Panc1 (cell line): Measurements from ENCODE around the gene RLN3. TPM values are rescaled to one million over a fixed set of nuclear protein-coding genes. Genes with fewer than 3 reads are reported as not detected.
A peak's percentile ranks its signal among the peaks of the same experiment; 100 is the strongest.

Source experiments
- ATAC-seq: fragments of 200-7000 bp; cut with Tn5 transposase; 2 replicates; pipeline ENCODE4 v1.9.1; 2020; ENCODE audit warnings: mild to moderate bottlenecking, moderate library complexity
- BruUV-seq: library from RNA; stranded (reverse); fragments of 400-500 nt; replicated peaks from 2 replicates; lab custom pipeline; 2021; lab: Mats Ljungman, UMichigan
- CTCF ChIA-PET: fragments of 300-600 bp; sonication (Branson Sonifier 250); formaldehyde crosslinking; loops from one replicate; lab custom pipeline; 2022; ENCODE audit warnings: antibody characterized with exemption; lab: Charles Lee
- POLR2A ChIA-PET: fragments of 300-600 bp; sonication (Branson Sonifier 250); formaldehyde crosslinking; loops from one replicate; lab custom pipeline; 2022; ENCODE audit warnings: antibody characterized with exemption; lab: Charles Lee
- DNase-seq: peaks from one replicate; pipeline ENCODE4 v3.0.0-alpha.2; 2010; ENCODE audit warnings: low read depth, low spot score
- H3K27ac ChIP-seq: 2 replicates; pipeline ENCODE4 v1.5.1; 2011; ENCODE audit warnings: mild to moderate bottlenecking, low read length, inconsistent platforms
- H3K27me3 ChIP-seq: fragments of 200-500 bp; sonication (Bioruptor generic); 2 replicates; pipeline ENCODE4 v1.6.0; 2014; ENCODE audit warnings: low read length, inconsistent platforms; ENCODE audit not compliant: control insufficient read depth, insufficient read depth
- H3K36me3 ChIP-seq: fragments of 200-500 bp; sonication (Bioruptor generic); 2 replicates; pipeline ENCODE4 v1.5.1; 2014; ENCODE audit warnings: inconsistent platforms, mild to moderate bottlenecking, low read length, moderate library complexity; ENCODE audit not compliant: control insufficient read depth, insufficient read depth
- H3K4me1 ChIP-seq: 2 replicates; pipeline ENCODE4 v1.5.1; 2011; ENCODE audit warnings: inconsistent platforms, mild to moderate bottlenecking, low read length, moderate library complexity; ENCODE audit not compliant: control insufficient read depth, insufficient read depth
- H3K4me3 ChIP-seq, 2 experiments: 2 replicates each; pipeline ENCODE4 v1.5.1; 2011 to 2012; ENCODE audit warnings: low read depth in 2 of 2, low read length in 2 of 2, mild to moderate bottlenecking in 2 of 2, inconsistent platforms in 1 of 2, moderate library complexity in 1 of 2
- H3K9me3 ChIP-seq: fragments of 200-500 bp; sonication (Bioruptor generic); 2 replicates; pipeline ENCODE4 v1.5.1; 2014; ENCODE audit warnings: low read depth, mild to moderate bottlenecking, inconsistent platforms, low read length, moderate library complexity; ENCODE audit not compliant: control insufficient read depth, insufficient read depth
- POLR2AphosphoS5 ChIP-seq: IDR thresholded peaks from 2 replicates; pipeline ENCODE4 v1.6.1; 2012; ENCODE audit warnings: mild to moderate bottlenecking, low read depth, low read length, moderate library complexity
- SIN3A ChIP-seq: IDR thresholded peaks from 2 replicates; pipeline ENCODE4 v1.6.1; 2012; ENCODE audit warnings: low read depth, mild to moderate bottlenecking, low read length, moderate library complexity, borderline replicate concordance; ENCODE audit not compliant: insufficient read depth
- TCF7L2 ChIP-seq: IDR thresholded peaks from 2 replicates; pipeline ENCODE4 v1.6.1; 2011; ENCODE audit warnings: mild to moderate bottlenecking, low read depth, low read length, inconsistent platforms
- in situ Hi-C: cut with HindIII; loops from 2 replicates; pipeline ENCODE4 v1.10.0; 2016; ENCODE audit warnings: low sequenced_read_pairs, low pct_unique_long_range_greater_than_20kb
- intact Hi-C: fragments of 100-400 bp; cut with micrococcal nuclease; formaldehyde crosslinking; loops from one replicate; pipeline ENCODE4 v1.10.0; 2022; ENCODE audit not compliant: unreplicated experiment
- total RNA-seq: library from RNA; stranded (reverse); gene quantifications from one replicate; pipeline ENCODE4 v1.2.1, GENCODE V29; 2021; ENCODE audit not compliant: unreplicated experiment
- TF ChIP-seq, protein P1 (sequence below): fragments of 450-650 bp; IDR thresholded peaks from 2 replicates; pipeline ENCODE4 v1.5.1; 2017; ENCODE audit warnings: mild to moderate bottlenecking
- TF ChIP-seq, protein P2 (sequence below), 2 experiments: IDR thresholded peaks; 2 replicates each; pipeline ENCODE4 v1.6.1; 2011 to 2012; ENCODE audit warnings: low read depth in 2 of 2, control low read depth in 1 of 2, low read length in 1 of 2, mild to moderate bottlenecking in 1 of 2, moderate library complexity in 1 of 2; ENCODE audit not compliant: insufficient read depth in 1 of 2

Gene RLN3
- total RNA-seq, 1 experiment from 2014 or later: not detected

DNA sequence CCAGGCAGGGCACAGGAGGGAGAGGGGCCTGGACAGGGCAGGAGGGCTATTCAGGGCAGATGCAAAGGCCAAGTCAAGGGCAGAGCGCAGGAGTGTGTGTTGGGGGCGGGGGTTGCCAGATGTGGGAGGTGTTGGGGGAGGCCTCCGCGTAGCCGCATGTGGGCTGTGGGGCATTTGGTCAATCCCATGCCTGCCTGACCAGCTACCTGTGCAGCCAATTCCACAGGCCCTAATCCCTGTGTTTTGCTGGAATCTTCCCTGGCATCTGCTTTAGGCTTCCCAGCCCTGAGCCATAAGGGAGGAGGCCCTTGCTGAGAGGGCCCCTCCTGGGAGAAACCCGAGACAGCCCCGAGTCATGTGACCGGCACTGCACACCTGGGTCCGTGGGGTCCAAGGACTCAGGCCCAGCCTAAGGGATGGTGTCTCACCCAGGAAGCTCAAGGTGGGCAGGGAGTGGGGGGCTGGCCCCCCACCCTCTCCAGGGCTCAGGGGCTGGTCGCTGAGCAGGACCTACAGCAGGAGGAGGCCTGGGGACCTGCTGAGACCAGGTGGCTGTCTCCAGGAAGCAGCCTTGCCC is 42.1 kb upstream of the RLN3 start:
- no TSS peak for BruUV-seq
- Histone ChIP-seq H3K4me1 (peaks cover 8% of the 10 kb centered on the region), H3K4me3 (no peak overlapping the region), H3K27ac (no peak overlapping the region), H3K27me3 (no peaks in the 10 kb centered on the region), H3K36me3 (no peaks in the 10 kb centered on the region), H3K9me3 (no peaks in the 10 kb centered on the region)
- DNase-seq (no peak), ATAC-seq (peak; percentile 33; the same call in 1 of the 2 replicates)
- TF ChIP-seq TCF7L2: no peak
- TF ChIP-seq, protein P1, sequence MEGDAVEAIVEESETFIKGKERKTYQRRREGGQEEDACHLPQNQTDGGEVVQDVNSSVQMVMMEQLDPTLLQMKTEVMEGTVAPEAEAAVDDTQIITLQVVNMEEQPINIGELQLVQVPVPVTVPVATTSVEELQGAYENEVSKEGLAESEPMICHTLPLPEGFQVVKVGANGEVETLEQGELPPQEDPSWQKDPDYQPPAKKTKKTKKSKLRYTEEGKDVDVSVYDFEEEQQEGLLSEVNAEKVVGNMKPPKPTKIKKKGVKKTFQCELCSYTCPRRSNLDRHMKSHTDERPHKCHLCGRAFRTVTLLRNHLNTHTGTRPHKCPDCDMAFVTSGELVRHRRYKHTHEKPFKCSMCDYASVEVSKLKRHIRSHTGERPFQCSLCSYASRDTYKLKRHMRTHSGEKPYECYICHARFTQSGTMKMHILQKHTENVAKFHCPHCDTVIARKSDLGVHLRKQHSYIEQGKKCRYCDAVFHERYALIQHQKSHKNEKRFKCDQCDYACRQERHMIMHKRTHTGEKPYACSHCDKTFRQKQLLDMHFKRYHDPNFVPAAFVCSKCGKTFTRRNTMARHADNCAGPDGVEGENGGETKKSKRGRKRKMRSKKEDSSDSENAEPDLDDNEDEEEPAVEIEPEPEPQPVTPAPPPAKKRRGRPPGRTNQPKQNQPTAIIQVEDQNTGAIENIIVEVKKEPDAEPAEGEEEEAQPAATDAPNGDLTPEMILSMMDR: no peak
- TF ChIP-seq POLR2AphosphoS5: no peak
- TF ChIP-seq SIN3A: no peak
- TF ChIP-seq, protein P2, sequence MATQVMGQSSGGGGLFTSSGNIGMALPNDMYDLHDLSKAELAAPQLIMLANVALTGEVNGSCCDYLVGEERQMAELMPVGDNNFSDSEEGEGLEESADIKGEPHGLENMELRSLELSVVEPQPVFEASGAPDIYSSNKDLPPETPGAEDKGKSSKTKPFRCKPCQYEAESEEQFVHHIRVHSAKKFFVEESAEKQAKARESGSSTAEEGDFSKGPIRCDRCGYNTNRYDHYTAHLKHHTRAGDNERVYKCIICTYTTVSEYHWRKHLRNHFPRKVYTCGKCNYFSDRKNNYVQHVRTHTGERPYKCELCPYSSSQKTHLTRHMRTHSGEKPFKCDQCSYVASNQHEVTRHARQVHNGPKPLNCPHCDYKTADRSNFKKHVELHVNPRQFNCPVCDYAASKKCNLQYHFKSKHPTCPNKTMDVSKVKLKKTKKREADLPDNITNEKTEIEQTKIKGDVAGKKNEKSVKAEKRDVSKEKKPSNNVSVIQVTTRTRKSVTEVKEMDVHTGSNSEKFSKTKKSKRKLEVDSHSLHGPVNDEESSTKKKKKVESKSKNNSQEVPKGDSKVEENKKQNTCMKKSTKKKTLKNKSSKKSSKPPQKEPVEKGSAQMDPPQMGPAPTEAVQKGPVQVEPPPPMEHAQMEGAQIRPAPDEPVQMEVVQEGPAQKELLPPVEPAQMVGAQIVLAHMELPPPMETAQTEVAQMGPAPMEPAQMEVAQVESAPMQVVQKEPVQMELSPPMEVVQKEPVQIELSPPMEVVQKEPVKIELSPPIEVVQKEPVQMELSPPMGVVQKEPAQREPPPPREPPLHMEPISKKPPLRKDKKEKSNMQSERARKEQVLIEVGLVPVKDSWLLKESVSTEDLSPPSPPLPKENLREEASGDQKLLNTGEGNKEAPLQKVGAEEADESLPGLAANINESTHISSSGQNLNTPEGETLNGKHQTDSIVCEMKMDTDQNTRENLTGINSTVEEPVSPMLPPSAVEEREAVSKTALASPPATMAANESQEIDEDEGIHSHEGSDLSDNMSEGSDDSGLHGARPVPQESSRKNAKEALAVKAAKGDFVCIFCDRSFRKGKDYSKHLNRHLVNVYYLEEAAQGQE (IDR thresholded peaks at IDR 0.05; ENCODE audit: insufficient read depth in 1 of 2, low read depth in 2 of 2, low read length in 1 of 2): no peak
- in situ Hi-C loops: no loop called here
- intact Hi-C loops: no loop called here
- POLR2A ChIA-PET: no interaction called here
- CTCF ChIA-PET: no interaction called here

DNA sequence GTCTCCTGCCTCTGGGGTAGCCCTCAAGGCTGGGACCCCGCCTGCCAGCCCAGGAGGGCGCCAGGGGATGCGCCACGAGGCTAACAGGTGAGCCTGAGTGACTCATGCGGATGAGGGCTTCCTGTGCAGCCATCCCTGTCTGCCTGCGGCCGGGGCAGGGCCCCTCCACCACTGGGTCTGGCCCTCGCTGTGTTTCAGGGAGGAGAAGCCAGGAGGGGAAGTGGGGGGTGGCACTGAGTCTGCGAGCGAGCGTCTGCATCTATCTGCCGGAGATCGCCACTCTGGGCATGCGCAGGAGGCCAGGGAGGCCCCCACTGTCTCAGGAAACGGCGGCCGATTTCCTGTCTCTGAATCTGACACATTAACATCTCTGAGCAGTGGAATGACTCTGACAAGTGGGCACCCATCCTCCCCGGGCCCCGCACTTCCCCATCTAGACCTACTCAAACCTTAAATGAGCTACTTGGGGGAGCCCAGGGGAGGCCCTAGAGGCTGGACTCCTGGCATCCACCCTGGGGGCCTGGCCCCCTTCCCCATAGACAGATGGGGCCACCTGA is 41.5 kb upstream of the RLN3 start:
- no TSS peak for BruUV-seq
- Histone ChIP-seq H3K9me3 (no peaks in the 10 kb centered on the region), H3K4me3 (no peak overlapping the region), H3K27me3 (no peaks in the 10 kb centered on the region), H3K27ac (no peak overlapping the region), H3K4me1 (peaks cover 8% of the 10 kb centered on the region), H3K36me3 (no peaks in the 10 kb centered on the region)
- intact Hi-C loops (no loop called here), in situ Hi-C loops (no loop called here)
- POLR2A ChIA-PET: no interaction called here
- DNase-seq: no peak
- peak; percentile 52 for ATAC-seq
- TF ChIP-seq SIN3A: no peak
- TF ChIP-seq, protein P2 (IDR thresholded peaks at IDR 0.05; ENCODE audit: insufficient read depth in 1 of 2, low read depth in 2 of 2, low read length in 1 of 2): no peak
- TF ChIP-seq POLR2AphosphoS5: no peak
- TF ChIP-seq, protein P1: no peak
- CTCF ChIA-PET: no interaction called here
